WTC11 (cell line): Measurements from ENCODE around the gene IQGAP3.

Experiments used
- ATF2 ChIP-seq: sonication (generic); formaldehyde crosslinking; IDR thresholded peaks from 2 replicates; pipeline ENCODE4 v1.8.1; 2022; ENCODE audit warnings: low read depth, missing genetic modification reagents, borderline replicate concordance
- CREM ChIP-seq: sonication (generic); formaldehyde crosslinking; IDR thresholded peaks from 2 replicates; pipeline ENCODE4 v1.8.1; 2022; ENCODE audit warnings: mild to moderate bottlenecking, missing genetic modification reagents, moderate library complexity
- CTCF ChIP-seq: fragments of 200-600 bp; IDR thresholded peaks from 2 replicates; pipeline ENCODE4 v1.8.0; 2022; ENCODE audit warnings: antibody characterized with exemption
- HMGXB4 ChIP-seq: sonication (generic); formaldehyde crosslinking; IDR thresholded peaks from 2 replicates; pipeline ENCODE4 v1.8.1; 2023; ENCODE audit warnings: mild to moderate bottlenecking, moderate library complexity, missing genetic modification reagents
- PRDM15 ChIP-seq: sonication (generic); formaldehyde crosslinking; IDR thresholded peaks from 2 replicates; pipeline ENCODE4 v1.8.0; 2022; ENCODE audit warnings: missing genetic modification reagents
- USF2 ChIP-seq: sonication (generic); formaldehyde crosslinking; IDR thresholded peaks from 2 replicates; pipeline ENCODE4 v1.8.1; 2023; ENCODE audit warnings: mild to moderate bottlenecking, missing genetic modification reagents, moderate library complexity

- TF ChIP-seq CTCF, result no peak
- TF ChIP-seq CREM (CRISPR knock-in tag), result no peak
- TF ChIP-seq ATF2 (CRISPR knock-in tag), result no peak
- TF ChIP-seq PRDM15 (CRISPR knock-in tag), result no peak
- TF ChIP-seq USF2 (CRISPR knock-in tag), result no peak
- TF ChIP-seq HMGXB4 (CRISPR knock-in tag), result no peak
These were observed 43.6 kb upstream of the IQGAP3 start for GRCh38 chr1:156615946-156616345.
